CD4-positive, CD25-positive, alpha-beta regulatory T cell (primary cell): ENCODE measurements around the gene ATP6V1G3. TPM values are rescaled to one million over a fixed set of nuclear protein-coding genes. Genes with fewer than 3 reads are reported as not detected.
A peak's percentile ranks its signal among the peaks of the same experiment; 100 is the strongest.

Experiments used
- ATAC-seq, 2 donors: fragments of 150-1000 bp; cut with Tn5 transposase; one replicate each; pipeline ENCODE4 v1.10.0; 2021; ENCODE audit warnings: low read depth in 2 of 2, moderate number of reproducible peaks in 2 of 2, moderate library complexity in 1 of 2
- DNase-seq, 3 donors: peaks; one replicate each; pipeline versions ENCODE4 v3.0.0 to v3.0.0-alpha.2; 2012 to 2022; ENCODE audit warnings: mixed read lengths in 1 of 3
- H3K27ac ChIP-seq: one replicate; pipeline ENCODE4 v1.7.0; 2013; ENCODE audit warnings: mild to moderate bottlenecking, low read length; ENCODE audit not compliant: insufficient read depth, poor library complexity, severe bottlenecking
- H3K27me3 ChIP-seq: one replicate; pipeline ENCODE4 v1.7.0; 2013; ENCODE audit warnings: low read length; ENCODE audit not compliant: control insufficient read depth, insufficient read depth
- H3K36me3 ChIP-seq: one replicate; pipeline ENCODE4 v1.7.0; 2013; ENCODE audit warnings: mild to moderate bottlenecking, low read length, moderate library complexity; ENCODE audit not compliant: control insufficient read depth, insufficient read depth
- H3K4me1 ChIP-seq: 2 replicates; pipeline ENCODE4 v1.7.0; 2013; ENCODE audit warnings: mild to moderate bottlenecking, low read length; ENCODE audit not compliant: insufficient read depth, control insufficient read depth, poor library complexity, severe bottlenecking
- H3K4me3 ChIP-seq: one replicate; pipeline ENCODE4 v1.7.0; 2013; ENCODE audit warnings: low read depth, mild to moderate bottlenecking, low read length, moderate library complexity
- H3K9me3 ChIP-seq, 2 experiments: 1 replicate in 1 of 2; 2 replicates in 1 of 2; pipeline ENCODE4 v1.7.0; 2013; ENCODE audit warnings: low read length in 2 of 2, mild to moderate bottlenecking in 1 of 2, moderate library complexity in 1 of 2; ENCODE audit not compliant: control insufficient read depth in 2 of 2
- H3K27ac Mint-ChIP-seq, 3 donors: one replicate each; pipeline ENCODE4 v1.8.0; 2020 to 2022; ENCODE audit warnings: mild to moderate bottlenecking in 3 of 3, mixed read lengths in 3 of 3, moderate library complexity in 2 of 3
- H3K27me3 Mint-ChIP-seq: one replicate; pipeline ENCODE4 v1.8.0; 2022; ENCODE audit warnings: mild to moderate bottlenecking, mixed read lengths
- H3K36me3 Mint-ChIP-seq: one replicate; pipeline ENCODE4 v1.8.0; 2020; ENCODE audit warnings: mixed read lengths
- H3K4me1 Mint-ChIP-seq, 4 donors: one replicate each; pipeline ENCODE4 v1.8.0; 2020 to 2022; ENCODE audit warnings: mixed read lengths in 4 of 4, mild to moderate bottlenecking in 1 of 4
- H3K4me3 Mint-ChIP-seq, 4 donors: one replicate each; pipeline ENCODE4 v1.8.0; 2020 to 2022; ENCODE audit warnings: mild to moderate bottlenecking in 4 of 4, mixed read lengths in 4 of 4, moderate library complexity in 3 of 4
- H3K9me3 Mint-ChIP-seq, 7 donors: one replicate each; pipeline ENCODE4 v1.8.0; 2020 to 2022; ENCODE audit warnings: mixed read lengths in 7 of 7, mild to moderate bottlenecking in 3 of 7, moderate library complexity in 2 of 7
- polyA plus RNA-seq, 4 donors: library from polyadenylated mRNA; unstranded; fragments of 300-500 nt; fragmentation: Illumina TruSeq; gene quantifications; one replicate each; pipeline ENCODE4 v1.2.3, GENCODE V29; 2021
- total RNA-seq: library from RNA; stranded (reverse); gene quantifications from one replicate; pipeline ENCODE4 v1.2.3, GENCODE V29; 2022

ATP6V1G3 gene
- total and polyA plus RNA-seq, 5 donors from 2014 or later = 0.87 TPM; not detected in 4

DNA sequence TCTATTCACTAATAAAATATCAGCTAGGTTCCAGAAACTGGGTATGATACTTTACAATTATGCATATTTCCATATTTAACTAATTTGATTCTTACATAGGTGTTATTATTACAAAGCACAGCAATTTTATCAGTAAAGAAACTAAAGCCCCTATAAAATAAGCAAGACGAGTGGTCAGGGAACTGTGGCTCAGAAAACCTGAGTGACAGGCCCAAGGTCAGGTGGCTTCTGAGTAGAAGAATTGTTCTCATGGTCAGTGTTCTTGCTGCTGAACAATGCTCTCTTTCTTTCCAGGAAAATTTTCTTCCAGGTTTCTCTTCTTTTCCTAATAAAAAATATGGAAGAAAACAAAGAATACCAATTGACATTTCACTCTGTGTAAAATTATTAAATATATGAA lies 2.2 kb upstream of the ATP6V1G3 start:
- no peaks in the 10 kb centered on the region for H3K36me3 ChIP-seq
- no peak overlapping the region for H3K4me3 Mint-ChIP-seq
- ATAC-seq (no peak), DNase-seq (no peak)
- peaks cover 24 to 60% (median 44%) of the 10 kb centered on the region in 4 donors for H3K4me1 Mint-ChIP-seq
- H3K9me3 Mint-ChIP-seq = peaks cover 0 to 8% (median 0%) of the 10 kb centered on the region in 7 donors
- H3K4me3 ChIP-seq = no peak overlapping the region
- no peaks in the 10 kb centered on the region for H3K27me3 Mint-ChIP-seq
- H3K27ac ChIP-seq = no peak overlapping the region
- no peaks in the 10 kb centered on the region for H3K27me3 ChIP-seq
- H3K36me3 Mint-ChIP-seq = no peaks in the 10 kb centered on the region
- H3K27ac Mint-ChIP-seq = peak overlapping the region in 1 of 3 donors; percentile 17
- H3K9me3 ChIP-seq = no peaks in the 10 kb centered on the region
- peaks cover 16% of the 10 kb centered on the region for H3K4me1 ChIP-seq

DNA sequence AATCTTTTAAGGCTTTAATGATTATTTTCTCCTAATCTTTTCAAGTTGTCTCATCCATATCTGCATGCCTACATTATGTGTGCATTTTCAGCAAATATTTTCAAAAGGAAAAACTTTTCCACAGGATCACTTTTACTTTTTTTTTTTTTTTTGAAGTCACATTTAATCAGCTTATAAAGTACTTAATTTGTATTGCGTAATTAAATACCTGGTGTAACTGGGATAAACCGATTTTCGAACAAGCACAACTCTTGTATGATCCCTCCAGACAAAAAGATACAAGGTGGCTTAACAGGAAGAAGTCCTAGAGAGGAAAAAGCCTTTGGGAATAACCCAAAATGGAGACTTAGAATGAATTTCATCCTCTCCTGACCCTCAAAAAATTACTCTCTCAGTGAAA lies 1.3 kb upstream of the ATP6V1G3 start:
- Histone ChIP-seq H3K9me3 (no peaks in the 10 kb centered on the region), H3K4me1 (peaks cover 16% of the 10 kb centered on the region), H3K27me3 (no peaks in the 10 kb centered on the region), H3K36me3 (no peaks in the 10 kb centered on the region), H3K4me3 (no peak overlapping the region), H3K27ac (no peak overlapping the region)
- ATAC-seq (no peak), DNase-seq (no peak)
- Mint-ChIP-seq H3K27ac (peak overlapping the region in 1 of 3 donors; percentile 21), H3K36me3 (no peaks in the 10 kb centered on the region), H3K27me3 (no peaks in the 10 kb centered on the region), H3K4me3 (no peak overlapping the region), H3K4me1 (peaks cover 28 to 68% (median 50%) of the 10 kb centered on the region in 4 donors), H3K9me3 (peaks cover 0 to 4% (median 0%) of the 10 kb centered on the region in 7 donors)

DNA sequence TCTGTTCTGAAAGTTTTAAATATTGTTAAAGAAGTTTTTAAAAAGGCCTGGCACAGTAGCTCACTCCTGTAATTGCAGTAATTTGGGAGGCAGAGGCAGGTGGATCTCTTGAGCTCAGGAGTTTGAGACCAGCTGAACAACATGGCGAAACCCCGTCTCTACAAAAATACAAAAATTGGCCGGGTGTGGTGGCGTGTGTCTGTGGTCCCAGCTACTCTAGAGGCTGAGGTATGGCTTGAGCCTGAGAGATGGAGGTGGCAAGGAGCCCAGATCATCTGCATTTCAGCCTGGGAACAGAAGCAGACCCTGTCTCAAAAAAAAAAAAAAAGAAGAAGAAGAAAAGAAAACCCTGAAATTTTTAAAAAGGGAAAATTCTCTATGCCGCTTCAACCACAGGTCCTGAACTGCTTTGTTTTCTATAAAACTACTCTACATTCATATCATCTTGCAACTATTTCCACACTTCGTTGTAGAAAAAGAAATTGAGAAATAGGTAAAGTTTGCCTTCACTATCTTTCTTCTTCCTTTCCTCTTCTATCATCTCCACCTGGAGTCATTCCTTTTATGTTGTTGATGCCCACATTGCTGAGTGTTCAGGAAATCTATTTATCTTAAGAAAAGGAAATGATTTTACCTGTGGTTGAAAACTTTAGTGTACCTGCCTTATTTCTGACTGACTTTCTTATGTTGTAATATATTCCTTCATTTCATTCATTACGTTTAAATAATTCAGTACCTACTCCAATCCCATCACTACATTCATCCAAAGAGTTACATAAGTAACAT lies 1.7 kb downstream of the ATP6V1G3 start:
- H3K27me3 ChIP-seq = no peaks in the 10 kb centered on the region
- ATAC-seq (peak in 1 of 2 donors; percentile 16), DNase-seq (no peak)
- no peaks in the 10 kb centered on the region for H3K9me3 ChIP-seq
- Mint-ChIP-seq H3K4me1 (peaks cover 34 to 80% (median 62%) of the 10 kb centered on the region in 4 donors), H3K27ac (peak overlapping the region; percentile 42 to 97 (median 73)), H3K27me3 (no peaks in the 10 kb centered on the region), H3K9me3 (peaks cover 0 to 2% (median 0%) of the 10 kb centered on the region in 7 donors), H3K36me3 (no peaks in the 10 kb centered on the region), H3K4me3 (peak overlapping the region in 3 of 4 donors; percentile 12 to 44 (median 39))
- no peaks in the 10 kb centered on the region for H3K36me3 ChIP-seq
- H3K27ac ChIP-seq = peak overlapping the region; percentile 15
- H3K4me1 ChIP-seq = peaks cover 38% of the 10 kb centered on the region
- no peak overlapping the region for H3K4me3 ChIP-seq

DNA sequence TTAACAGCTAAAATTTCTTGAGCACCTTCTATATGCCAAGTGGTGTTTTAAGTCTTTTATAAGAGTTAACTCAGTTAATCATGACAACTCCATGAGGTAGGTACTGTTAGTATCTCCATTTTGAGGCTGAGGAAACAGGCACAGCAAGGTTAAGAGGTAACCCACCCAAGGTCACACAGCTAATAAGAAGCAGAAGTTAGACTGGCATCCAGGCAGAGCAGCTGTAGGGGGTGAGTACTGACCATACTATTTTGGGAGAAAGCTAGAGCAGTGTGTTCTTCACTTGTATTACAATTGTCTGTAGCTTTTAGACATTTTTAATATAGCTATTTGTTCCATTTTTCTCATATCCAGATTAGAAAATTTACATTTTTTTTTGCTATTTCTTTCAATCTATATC lies 4.8 kb downstream of the ATP6V1G3 start:
- ATAC-seq (no peak), DNase-seq (no peak)
- H3K27me3 Mint-ChIP-seq = no peaks in the 10 kb centered on the region
- H3K9me3 Mint-ChIP-seq = peaks cover 0 to 4% (median 0%) of the 10 kb centered on the region in 7 donors
- H3K4me1 Mint-ChIP-seq = peaks cover 42 to 72% (median 60%) of the 10 kb centered on the region in 4 donors
- H3K36me3 ChIP-seq = no peaks in the 10 kb centered on the region
- no peaks in the 10 kb centered on the region for H3K27me3 ChIP-seq
- H3K4me3 Mint-ChIP-seq = no peak overlapping the region
- H3K4me1 ChIP-seq = peaks cover 32% of the 10 kb centered on the region
- no peaks in the 10 kb centered on the region for H3K9me3 ChIP-seq
- H3K4me3 ChIP-seq = peak overlapping the region; percentile 62
- peak overlapping the region in 2 of 3 donors; percentile 32 to 98 for H3K27ac Mint-ChIP-seq
- H3K36me3 Mint-ChIP-seq = no peaks in the 10 kb centered on the region
- H3K27ac ChIP-seq = no peak overlapping the region

DNA sequence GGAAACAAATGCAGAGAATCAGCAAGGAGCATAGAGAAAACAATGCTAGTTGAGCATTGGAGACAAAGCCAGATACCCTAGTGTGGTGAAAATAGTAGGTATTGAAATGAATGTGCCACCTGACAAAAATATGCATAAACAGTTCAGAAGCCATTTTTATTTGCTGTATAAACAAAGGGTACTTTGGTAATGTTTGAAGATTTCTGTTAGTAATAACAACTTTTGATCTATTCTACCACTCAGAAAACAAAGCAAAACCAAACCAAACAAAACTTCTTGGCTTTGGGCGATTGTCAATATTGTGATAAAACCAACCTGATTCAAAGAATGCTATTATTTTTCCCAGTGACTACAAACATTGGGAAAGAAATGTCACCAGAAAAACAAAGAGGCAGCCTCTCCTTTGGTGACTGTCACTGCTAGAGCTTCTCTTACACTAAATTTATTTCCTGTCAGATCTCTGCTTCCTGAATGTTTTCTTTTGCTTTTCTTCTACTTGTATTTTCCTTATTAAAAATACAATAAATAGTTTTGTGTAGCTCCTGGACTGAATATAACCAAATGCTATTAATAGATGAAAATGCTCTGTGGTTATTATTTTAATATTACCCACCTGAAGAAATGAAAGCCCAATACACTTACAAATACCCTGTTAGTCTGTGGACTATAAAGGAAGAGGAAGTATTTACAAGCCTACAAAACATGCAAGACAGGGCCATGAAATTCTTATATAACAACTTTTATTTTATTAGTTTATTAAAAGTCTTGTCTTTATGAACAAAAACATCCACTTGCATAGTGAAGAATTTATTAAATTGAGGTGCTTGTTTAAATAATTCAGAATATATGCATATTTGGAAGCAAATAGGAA lies 5.7 kb downstream of the ATP6V1G3 start:
- H3K4me1 Mint-ChIP-seq = peaks cover 42 to 74% (median 61%) of the 10 kb centered on the region in 4 donors
- H3K9me3 ChIP-seq = no peaks in the 10 kb centered on the region
- no peaks in the 10 kb centered on the region for H3K27me3 ChIP-seq
- H3K36me3 Mint-ChIP-seq = no peaks in the 10 kb centered on the region
- H3K36me3 ChIP-seq = no peaks in the 10 kb centered on the region
- no peaks in the 10 kb centered on the region for H3K27me3 Mint-ChIP-seq
- peak; percentile 14 to 40 for ATAC-seq
- peak overlapping the region; percentile 62 for H3K4me3 ChIP-seq
- peak overlapping the region; percentile 25 for H3K27ac ChIP-seq
- H3K4me3 Mint-ChIP-seq = peak overlapping the region; percentile 43 to 81 (median 74)
- no peak for DNase-seq
- H3K9me3 Mint-ChIP-seq = peaks cover 0 to 4% (median 0%) of the 10 kb centered on the region in 7 donors
- H3K4me1 ChIP-seq = peaks cover 32% of the 10 kb centered on the region
- peak overlapping the region; percentile 66 to 95 (median 90) for H3K27ac Mint-ChIP-seq

DNA sequence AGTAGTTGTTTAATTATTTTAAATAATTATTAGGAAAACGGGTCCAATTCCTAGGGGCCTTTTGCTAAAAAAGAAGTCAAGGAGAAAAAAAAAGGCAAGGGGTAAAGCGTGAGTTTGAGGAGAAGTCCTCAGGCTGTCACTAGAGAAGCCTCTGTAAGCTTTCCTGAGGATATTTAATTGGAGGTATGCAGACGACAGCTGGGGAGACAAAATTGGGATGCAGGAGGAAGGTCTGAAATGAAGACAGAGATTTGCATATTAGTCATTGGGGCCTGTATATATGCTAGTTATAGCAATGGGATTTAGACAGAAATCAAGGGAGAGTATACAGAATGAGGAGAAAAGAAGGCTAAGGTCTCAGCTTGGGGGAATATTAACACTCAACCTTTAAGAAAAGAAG lies 8.6 kb downstream of the ATP6V1G3 start:
- H3K4me1 ChIP-seq = peaks cover 24% of the 10 kb centered on the region
- Mint-ChIP-seq H3K36me3 (no peaks in the 10 kb centered on the region), H3K27me3 (no peaks in the 10 kb centered on the region), H3K4me1 (peaks cover 29 to 63% (median 45%) of the 10 kb centered on the region in 4 donors), H3K9me3 (peaks cover 0 to 4% (median 0%) of the 10 kb centered on the region in 7 donors), H3K4me3 (peak overlapping the region in 1 of 4 donors; percentile 10), H3K27ac (peak overlapping the region; percentile 14 to 81 (median 21))
- no peak overlapping the region for H3K4me3 ChIP-seq
- H3K27ac ChIP-seq = no peak overlapping the region
- DNase-seq = no peak
- no peaks in the 10 kb centered on the region for H3K9me3 ChIP-seq
- no peak for ATAC-seq
- no peaks in the 10 kb centered on the region for H3K27me3 ChIP-seq
- no peaks in the 10 kb centered on the region for H3K36me3 ChIP-seq

DNA sequence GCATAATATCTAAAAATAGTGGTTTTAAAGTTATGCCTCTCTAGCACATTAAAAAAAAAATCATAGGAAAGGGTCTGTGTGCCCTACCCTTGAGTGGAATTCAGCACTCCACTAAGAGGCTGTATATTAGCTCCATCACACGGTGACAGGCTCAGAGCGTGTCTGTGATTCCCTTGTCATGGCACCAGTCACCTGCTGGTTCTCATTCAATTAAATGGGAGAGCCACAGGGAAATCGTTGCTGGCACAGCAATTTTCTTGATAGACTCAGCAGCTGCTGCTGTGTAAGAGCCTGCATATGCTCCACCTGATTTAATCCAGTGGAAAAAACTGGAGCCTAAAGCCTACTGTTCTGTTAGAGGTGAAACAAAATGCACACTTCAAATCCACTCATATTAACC lies 9.5 kb downstream of the ATP6V1G3 start:
- H3K27me3 Mint-ChIP-seq = no peaks in the 10 kb centered on the region
- Histone ChIP-seq H3K4me1 (peaks cover 22% of the 10 kb centered on the region), H3K27me3 (no peaks in the 10 kb centered on the region), H3K4me3 (no peak overlapping the region), H3K36me3 (no peaks in the 10 kb centered on the region), H3K27ac (no peak overlapping the region), H3K9me3 (no peaks in the 10 kb centered on the region)
- H3K4me3 Mint-ChIP-seq = no peak overlapping the region
- ATAC-seq = no peak
- H3K9me3 Mint-ChIP-seq = peaks cover 0 to 4% (median 0%) of the 10 kb centered on the region in 7 donors
- no peak for DNase-seq
- no peaks in the 10 kb centered on the region for H3K36me3 Mint-ChIP-seq
- no peak overlapping the region for H3K27ac Mint-ChIP-seq
- peaks cover 29 to 64% (median 45%) of the 10 kb centered on the region in 4 donors for H3K4me1 Mint-ChIP-seq
